OCI-LY7 (cell line): Measurements from ENCODE around the gene MPRIP. TPM values are rescaled to one million over a fixed set of nuclear protein-coding genes. Genes with fewer than 3 reads are reported as not detected.

Source experiments
- BruUV-seq: library from RNA; stranded (reverse); fragments of 400-500 nt; replicated peaks from 2 replicates; lab custom pipeline; 2021; lab: Mats Ljungman, UMichigan
- CTCF ChIA-PET: fragments of 300-600 bp; sonication (Branson Sonifier 250); formaldehyde crosslinking; loops from one replicate; lab custom pipeline; 2022; ENCODE audit warnings: antibody characterized with exemption; ENCODE audit not compliant: unreplicated experiment; lab: Charles Lee
- POLR2A ChIA-PET: fragments of 300-600 bp; sonication (Branson Sonifier 250); formaldehyde crosslinking; loops from one replicate; lab custom pipeline; 2022; ENCODE audit warnings: antibody characterized with exemption; lab: Charles Lee
- DNase-seq: peaks from one replicate; pipeline ENCODE4 v3.0.0-alpha.2; 2015; ENCODE audit warnings: low spot score
- H2AFZ ChIP-seq: fragments of 200-600 bp; sonication (generic), shearing (Covaris generic); 2 replicates; pipeline ENCODE4 v1.6.1; 2014; ENCODE audit warnings: mild to moderate bottlenecking, antibody characterized with exemption, low read length, moderate library complexity
- H3K27ac ChIP-seq: fragments of 200-600 bp; sonication (generic); 2 replicates; pipeline ENCODE4 v1.5.1; 2014; ENCODE audit warnings: mixed run types, low read depth, mild to moderate bottlenecking, moderate library complexity, low read length, inconsistent platforms; ENCODE audit not compliant: poor library complexity, severe bottlenecking
- H3K36me3 ChIP-seq: fragments of 200-600 bp; sonication (generic); 2 replicates; pipeline ENCODE4 v1.6.1; 2014; ENCODE audit warnings: mild to moderate bottlenecking, antibody characterized with exemption, low read length, moderate library complexity, mixed read lengths; ENCODE audit not compliant: insufficient read depth
- H3K4me1 ChIP-seq: fragments of 200-600 bp; sonication (generic); 2 replicates; pipeline ENCODE4 v1.5.1; 2014; ENCODE audit warnings: mild to moderate bottlenecking, low read length; ENCODE audit not compliant: insufficient read depth, poor library complexity, severe bottlenecking
- H3K4me2 ChIP-seq: fragments of 200-600 bp; sonication (generic); 2 replicates; pipeline ENCODE4 v1.6.1; 2014; ENCODE audit warnings: mild to moderate bottlenecking, low read length
- H3K4me3 ChIP-seq: fragments of 200-600 bp; sonication (generic); 2 replicates; pipeline ENCODE4 v1.5.1; 2014; ENCODE audit warnings: mild to moderate bottlenecking, low read depth, low read length; ENCODE audit not compliant: poor library complexity, severe bottlenecking
- H3K79me2 ChIP-seq: fragments of 200-600 bp; sonication (generic); 2 replicates; pipeline ENCODE4 v1.6.1; 2016; ENCODE audit warnings: low read depth, mild to moderate bottlenecking, low read length, moderate library complexity, mixed read lengths; ENCODE audit not compliant: insufficient read depth
- H3K9me2 ChIP-seq: fragments of 200-600 bp; sonication (generic); 2 replicates; pipeline ENCODE4 v1.6.1; 2016; ENCODE audit warnings: mild to moderate bottlenecking, low read length, mixed read lengths; ENCODE audit not compliant: insufficient read depth
- H3K9me3 ChIP-seq: fragments of 200-600 bp; sonication (generic); 2 replicates; pipeline ENCODE4 v1.6.1; 2014; ENCODE audit warnings: mild to moderate bottlenecking, mixed run types, low read length, mixed read lengths
- H4K20me1 ChIP-seq: fragments of 200-600 bp; sonication (generic); 2 replicates; pipeline ENCODE4 v1.6.1; 2014; ENCODE audit warnings: mild to moderate bottlenecking, antibody characterized with exemption, low read length, moderate library complexity, mixed read lengths; ENCODE audit not compliant: insufficient read depth
- EZH2phosphoT487 ChIP-seq: fragments of 200-600 bp; sonication (generic); IDR thresholded peaks from 2 replicates; pipeline ENCODE4 v1.6.1; 2018; ENCODE audit warnings: low read depth, borderline replicate concordance, mild to moderate bottlenecking, mixed run types, antibody characterized with exemption, low read length, moderate library complexity, mixed read lengths
- intact Hi-C: fragments of 100-400 bp; cut with micrococcal nuclease; formaldehyde crosslinking; loops from one replicate; pipeline ENCODE4 v1.10.0; 2022; ENCODE audit not compliant: unreplicated experiment
- total RNA-seq, 2 experiments: library from RNA; depleted of rRNA in 1 of 2; stranded (reverse); fragments of >200 nt in 1 of 2; shearing (Covaris generic) in 1 of 2; gene quantifications; 2 replicates each; pipeline ENCODE4 v1.2.3, GENCODE V29; 2014 to 2022
- TF ChIP-seq, protein P1 (sequence below): fragments of 200-600 bp; sonication (generic); conservative IDR thresholded peaks from 2 replicates; pipeline ENCODE4 v1.5.1; 2014; ENCODE audit warnings: mild to moderate bottlenecking, antibody characterized with exemption, low read length, moderate library complexity, mixed read lengths

MPRIP gene
- total RNA-seq, 2 experiments from 2014 or later: 73.3 to 109 TPM

DNA sequence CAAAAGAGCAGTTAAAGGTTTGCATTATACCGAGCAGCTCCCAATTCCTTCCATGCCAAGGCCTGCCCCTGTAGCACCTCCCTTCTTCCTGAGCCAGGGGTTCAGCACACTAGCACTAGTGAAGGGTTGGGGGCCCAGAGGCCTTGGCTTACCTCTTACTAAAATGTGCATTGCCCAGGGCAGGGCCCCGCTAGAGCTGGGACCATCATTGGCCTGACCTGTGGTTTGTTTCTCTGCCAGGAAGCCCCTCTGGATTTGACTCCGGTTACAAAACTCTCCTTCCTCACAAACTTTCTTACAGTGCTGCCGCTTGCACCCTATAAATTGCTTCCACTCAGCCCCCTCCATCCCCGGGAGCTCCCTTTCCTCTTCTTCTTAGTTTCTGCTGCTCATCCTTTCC, 33.8 kb downstream of the MPRIP start:
- H3K9me2 ChIP-seq: no peaks in the 10 kb centered on the region
- H3K4me3 ChIP-seq: no peak overlapping the region
- no peaks in the 10 kb centered on the region for H3K79me2 ChIP-seq
- CTCF ChIA-PET: no interaction called here
- peaks cover 4% of the 10 kb centered on the region; the same call in 1 of the 2 replicates for H3K36me3 ChIP-seq
- no peak overlapping the region for H3K27ac ChIP-seq
- H3K4me2 ChIP-seq: no peak overlapping the region
- H4K20me1 ChIP-seq: no peaks in the 10 kb centered on the region; the same call in 1 of the 2 replicates
- intact Hi-C loops: no loop called here
- BruUV-seq: no TSS peak
- POLR2A ChIA-PET: no interaction called here
- TF ChIP-seq, protein P1, sequence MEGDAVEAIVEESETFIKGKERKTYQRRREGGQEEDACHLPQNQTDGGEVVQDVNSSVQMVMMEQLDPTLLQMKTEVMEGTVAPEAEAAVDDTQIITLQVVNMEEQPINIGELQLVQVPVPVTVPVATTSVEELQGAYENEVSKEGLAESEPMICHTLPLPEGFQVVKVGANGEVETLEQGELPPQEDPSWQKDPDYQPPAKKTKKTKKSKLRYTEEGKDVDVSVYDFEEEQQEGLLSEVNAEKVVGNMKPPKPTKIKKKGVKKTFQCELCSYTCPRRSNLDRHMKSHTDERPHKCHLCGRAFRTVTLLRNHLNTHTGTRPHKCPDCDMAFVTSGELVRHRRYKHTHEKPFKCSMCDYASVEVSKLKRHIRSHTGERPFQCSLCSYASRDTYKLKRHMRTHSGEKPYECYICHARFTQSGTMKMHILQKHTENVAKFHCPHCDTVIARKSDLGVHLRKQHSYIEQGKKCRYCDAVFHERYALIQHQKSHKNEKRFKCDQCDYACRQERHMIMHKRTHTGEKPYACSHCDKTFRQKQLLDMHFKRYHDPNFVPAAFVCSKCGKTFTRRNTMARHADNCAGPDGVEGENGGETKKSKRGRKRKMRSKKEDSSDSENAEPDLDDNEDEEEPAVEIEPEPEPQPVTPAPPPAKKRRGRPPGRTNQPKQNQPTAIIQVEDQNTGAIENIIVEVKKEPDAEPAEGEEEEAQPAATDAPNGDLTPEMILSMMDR: no peak
- TF ChIP-seq EZH2phosphoT487: no peak
- no peaks in the 10 kb centered on the region for H3K4me1 ChIP-seq
- H3K9me3 ChIP-seq: no peaks in the 10 kb centered on the region
- no peak overlapping the region for H2AFZ ChIP-seq
- DNase-seq: no peak

DNA sequence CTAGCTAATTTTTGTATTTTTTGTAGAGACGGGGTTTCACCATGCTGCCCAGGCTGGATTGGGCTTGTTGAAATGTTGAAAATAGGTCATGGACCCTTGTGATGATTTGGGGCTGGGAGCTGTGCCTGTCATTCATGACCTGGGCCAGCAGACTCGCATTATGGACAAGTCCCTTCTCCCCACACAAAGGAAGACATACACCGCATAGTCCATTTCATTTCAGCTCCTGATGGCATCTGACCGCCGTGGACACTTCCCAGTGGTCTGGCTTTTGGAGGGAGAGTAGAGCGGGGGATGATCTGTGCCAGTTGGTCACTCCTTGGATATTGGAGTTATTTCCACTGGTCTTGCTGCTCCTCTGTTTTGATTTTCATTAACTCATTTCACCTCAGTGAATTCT, 34.8 kb downstream of the MPRIP start:
- no peak for TF ChIP-seq EZH2phosphoT487
- TF ChIP-seq, protein P1: no peak
- H3K79me2 ChIP-seq: no peaks in the 10 kb centered on the region
- no peaks in the 10 kb centered on the region for H3K9me2 ChIP-seq
- H3K27ac ChIP-seq: no peak overlapping the region
- no peaks in the 10 kb centered on the region for H3K4me1 ChIP-seq
- ChIA-PET POLR2A (interaction anchor here (0.5 kb wide), 1 partner anchor 77 kb away, joined by 3 read pairs; no protein-coding TSS in a partner anchor), CTCF (no interaction called here)
- H3K4me2 ChIP-seq: no peak overlapping the region
- no peak for DNase-seq
- BruUV-seq: no TSS peak
- no peak overlapping the region for H2AFZ ChIP-seq
- H4K20me1 ChIP-seq: no peaks in the 10 kb centered on the region; the same call in 1 of the 2 replicates
- H3K36me3 ChIP-seq: no peaks in the 10 kb centered on the region
- intact Hi-C loops: no loop called here
- no peak overlapping the region for H3K4me3 ChIP-seq
- no peaks in the 10 kb centered on the region for H3K9me3 ChIP-seq

DNA sequence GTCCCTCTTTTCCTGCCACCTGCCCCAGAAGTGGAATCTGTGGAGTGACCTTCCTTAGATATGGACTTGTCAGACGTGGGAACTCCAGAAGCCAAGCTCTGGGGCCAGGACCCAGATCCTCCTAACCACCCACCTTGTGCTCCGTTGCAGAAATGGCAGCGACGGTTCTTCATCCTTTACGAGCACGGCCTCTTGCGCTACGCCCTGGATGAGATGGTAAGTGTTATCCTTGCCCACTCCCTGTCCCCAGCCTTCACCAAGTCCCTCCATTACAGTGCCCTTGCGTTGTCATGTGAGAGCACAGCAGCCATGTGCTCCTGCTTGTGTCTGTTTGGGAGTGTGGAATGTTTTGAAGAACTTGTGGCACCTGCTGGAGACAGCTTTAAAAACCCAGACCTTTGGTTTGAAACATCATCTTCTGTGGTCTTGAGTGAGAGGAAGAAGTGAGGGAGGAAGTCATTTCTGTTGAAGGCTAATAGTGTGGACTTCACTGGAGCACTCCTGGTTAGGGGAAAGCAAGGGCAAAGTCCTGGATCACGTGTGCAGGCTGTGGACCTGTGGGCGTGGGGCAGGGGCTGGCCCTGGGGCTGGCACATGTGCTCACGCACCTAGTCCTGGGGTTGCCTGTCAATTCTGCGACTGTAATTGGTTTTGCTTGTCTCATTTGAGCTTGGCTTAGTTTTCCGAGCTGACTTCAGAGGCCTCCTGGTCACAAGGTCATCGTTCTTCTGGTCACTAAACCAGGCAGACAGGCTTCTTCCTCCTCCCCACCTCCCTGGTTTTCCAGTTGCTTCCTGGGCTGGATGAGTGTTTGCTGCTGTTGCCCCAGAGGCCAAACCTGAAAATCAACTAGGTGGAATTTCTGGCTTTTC, 35.8 kb downstream of the MPRIP start:
- Histone ChIP-seq H2AFZ (no peak overlapping the region), H3K9me3 (no peaks in the 10 kb centered on the region), H3K4me2 (no peak overlapping the region), H3K4me3 (no peak overlapping the region), H3K36me3 (no peaks in the 10 kb centered on the region), H3K4me1 (no peaks in the 10 kb centered on the region), H3K9me2 (no peaks in the 10 kb centered on the region), H3K27ac (no peak overlapping the region), H4K20me1 (no peaks in the 10 kb centered on the region; the same call in 1 of the 2 replicates), H3K79me2 (no peaks in the 10 kb centered on the region)
- no TSS peak for BruUV-seq
- intact Hi-C loops: no loop called here
- DNase-seq: no peak
- ChIA-PET POLR2A (interaction anchor here (0.7 kb wide), 1 partner anchor 63 kb away, joined by 3 read pairs; no protein-coding TSS in a partner anchor), CTCF (no interaction called here)
- TF ChIP-seq, protein P1: no peak
- no peak for TF ChIP-seq EZH2phosphoT487
